H7 (cell line): ENCODE results near the gene RASA2. TPM values are rescaled to one million over a fixed set of nuclear protein-coding genes. Genes with fewer than 3 reads are reported as not detected.
A peak's percentile ranks its signal among the peaks of the same experiment; 100 is the strongest.

Source experiments
- DNase-seq: peaks from one replicate; pipeline ENCODE4 v3.0.0; 2012
- H3K27me3 ChIP-seq: 2 replicates; pipeline ENCODE4 v1.6.0; 2011; ENCODE audit warnings: mild to moderate bottlenecking, low read length; ENCODE audit not compliant: control insufficient read depth, insufficient read depth
- H3K36me3 ChIP-seq: replicated peaks from 2 replicates; pipeline ENCODE4 v1.5.1; 2011; ENCODE audit warnings: low read length; ENCODE audit not compliant: control insufficient read depth, insufficient read depth
- H3K4me3 ChIP-seq: 2 replicates; pipeline ENCODE4 v1.5.1; 2011; ENCODE audit warnings: low read depth, mild to moderate bottlenecking, control low read depth, low read length, moderate library complexity; ENCODE audit not compliant: insufficient read depth
- total RNA-seq: library from RNA; depleted of rRNA; stranded (reverse); fragments of >200 nt; shearing (Covaris generic); gene quantifications from 2 replicates; pipeline ENCODE4 v1.2.3, GENCODE V29; 2014; rRNA removed

The RASA2 gene, protein sequence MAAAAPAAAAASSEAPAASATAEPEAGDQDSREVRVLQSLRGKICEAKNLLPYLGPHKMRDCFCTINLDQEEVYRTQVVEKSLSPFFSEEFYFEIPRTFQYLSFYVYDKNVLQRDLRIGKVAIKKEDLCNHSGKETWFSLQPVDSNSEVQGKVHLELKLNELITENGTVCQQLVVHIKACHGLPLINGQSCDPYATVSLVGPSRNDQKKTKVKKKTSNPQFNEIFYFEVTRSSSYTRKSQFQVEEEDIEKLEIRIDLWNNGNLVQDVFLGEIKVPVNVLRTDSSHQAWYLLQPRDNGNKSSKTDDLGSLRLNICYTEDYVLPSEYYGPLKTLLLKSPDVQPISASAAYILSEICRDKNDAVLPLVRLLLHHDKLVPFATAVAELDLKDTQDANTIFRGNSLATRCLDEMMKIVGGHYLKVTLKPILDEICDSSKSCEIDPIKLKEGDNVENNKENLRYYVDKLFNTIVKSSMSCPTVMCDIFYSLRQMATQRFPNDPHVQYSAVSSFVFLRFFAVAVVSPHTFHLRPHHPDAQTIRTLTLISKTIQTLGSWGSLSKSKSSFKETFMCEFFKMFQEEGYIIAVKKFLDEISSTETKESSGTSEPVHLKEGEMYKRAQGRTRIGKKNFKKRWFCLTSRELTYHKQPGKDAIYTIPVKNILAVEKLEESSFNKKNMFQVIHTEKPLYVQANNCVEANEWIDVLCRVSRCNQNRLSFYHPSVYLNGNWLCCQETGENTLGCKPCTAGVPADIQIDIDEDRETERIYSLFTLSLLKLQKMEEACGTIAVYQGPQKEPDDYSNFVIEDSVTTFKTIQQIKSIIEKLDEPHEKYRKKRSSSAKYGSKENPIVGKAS
- 11.6 and 17.9 TPM in 2 replicates for total RNA-seq

DNA sequence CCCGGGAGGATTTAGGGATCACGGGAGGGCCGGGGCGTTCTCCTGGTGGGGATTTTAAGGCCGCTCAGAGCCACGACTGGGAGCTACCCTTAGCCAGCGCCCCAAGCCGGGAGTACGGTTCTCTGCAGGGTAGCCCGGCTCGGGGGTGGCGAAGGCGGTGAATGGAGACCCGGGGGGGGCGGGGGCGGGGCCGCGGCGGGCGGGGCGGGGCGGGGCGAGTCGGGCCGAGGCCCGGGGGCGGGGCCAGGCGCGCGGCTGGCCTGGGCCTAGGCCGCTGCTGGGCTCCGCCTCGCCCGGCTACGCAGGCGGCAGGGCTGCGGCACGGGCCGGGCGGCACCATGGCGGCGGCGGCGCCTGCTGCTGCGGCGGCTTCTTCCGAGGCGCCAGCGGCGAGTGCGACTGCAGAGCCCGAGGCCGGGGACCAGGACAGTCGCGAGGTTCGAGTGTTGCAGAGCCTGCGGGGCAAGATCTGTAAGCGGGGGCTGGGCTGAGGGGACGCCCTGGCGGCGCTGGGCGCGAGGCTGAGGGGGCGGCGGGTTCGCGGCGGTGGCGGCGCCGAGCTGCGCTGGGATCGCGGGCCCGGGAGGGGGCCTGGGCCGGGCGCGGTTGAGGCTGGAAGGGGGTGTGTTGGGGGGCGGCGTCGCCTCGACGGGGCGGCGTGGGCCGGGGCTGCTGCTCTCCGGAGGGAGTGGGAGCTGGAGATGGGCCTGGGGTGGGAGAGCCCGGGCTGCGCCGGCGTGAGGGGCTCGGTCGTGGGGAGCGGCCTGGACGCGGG, at the start of gene RASA2:
Gene RASA2 (plus strand): TSS at position 282 of the 775 bp plus-strand sequence. CDS start 57 bp downstream, at position 339.
- no peaks in the 10 kb centered on the region for H3K36me3 ChIP-seq

DNA sequence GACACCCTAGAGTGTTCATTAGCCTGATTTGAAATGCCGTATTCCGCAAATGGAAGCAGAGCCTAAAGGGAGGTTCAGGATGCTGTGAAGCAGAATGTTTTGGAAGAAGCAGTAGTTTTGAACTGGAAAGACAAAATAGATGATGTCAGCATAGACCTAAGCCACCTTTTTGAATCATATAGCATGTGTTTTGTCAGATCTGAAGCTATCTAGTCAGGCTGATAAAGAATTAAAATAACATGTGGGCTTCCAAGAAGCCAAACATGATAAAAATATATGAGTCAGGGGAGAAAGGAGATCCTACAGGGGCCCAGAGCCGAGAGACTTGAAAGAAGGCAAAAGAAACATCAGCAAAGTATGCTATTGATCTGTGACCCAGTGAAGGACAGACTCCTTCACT, 47.2 kb upstream of the RASA2 start:
- Histone ChIP-seq H3K4me3 (no peak overlapping the region), H3K36me3 (peaks cover 3% of the 10 kb centered on the region), H3K27me3 (no peaks in the 10 kb centered on the region)
- no peak for DNase-seq

More for the DNA sequence above, at the start of gene RASA2:
- peak; percentile 96 for DNase-seq
- Histone ChIP-seq H3K27me3 (no peaks in the 10 kb centered on the region), H3K4me3 (peak within 1 kb of the TSS; percentile 81)

DNA sequence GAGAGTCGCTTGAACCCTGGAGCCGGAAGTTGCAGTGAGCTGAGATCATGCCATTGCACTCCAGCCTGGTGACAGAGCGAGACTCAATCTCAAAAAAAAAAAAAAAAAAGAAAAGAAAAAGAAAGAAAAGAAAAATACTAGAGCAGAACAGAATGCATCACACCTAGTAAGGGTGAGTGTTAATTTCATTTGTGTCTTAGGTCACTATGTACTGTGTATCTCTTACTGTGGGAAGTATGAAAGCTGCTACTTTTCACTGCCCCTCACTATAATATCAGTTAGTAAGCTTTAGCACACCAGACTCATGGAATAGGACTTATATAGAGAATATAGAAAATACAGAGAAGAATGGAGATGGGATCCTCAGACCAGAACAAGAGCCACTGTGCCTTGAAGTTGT, 45.9 kb upstream of the RASA2 start:
- Histone ChIP-seq H3K27me3 (no peaks in the 10 kb centered on the region), H3K4me3 (no peak overlapping the region), H3K36me3 (peaks cover 3% of the 10 kb centered on the region)
- DNase-seq = no peak

DNA sequence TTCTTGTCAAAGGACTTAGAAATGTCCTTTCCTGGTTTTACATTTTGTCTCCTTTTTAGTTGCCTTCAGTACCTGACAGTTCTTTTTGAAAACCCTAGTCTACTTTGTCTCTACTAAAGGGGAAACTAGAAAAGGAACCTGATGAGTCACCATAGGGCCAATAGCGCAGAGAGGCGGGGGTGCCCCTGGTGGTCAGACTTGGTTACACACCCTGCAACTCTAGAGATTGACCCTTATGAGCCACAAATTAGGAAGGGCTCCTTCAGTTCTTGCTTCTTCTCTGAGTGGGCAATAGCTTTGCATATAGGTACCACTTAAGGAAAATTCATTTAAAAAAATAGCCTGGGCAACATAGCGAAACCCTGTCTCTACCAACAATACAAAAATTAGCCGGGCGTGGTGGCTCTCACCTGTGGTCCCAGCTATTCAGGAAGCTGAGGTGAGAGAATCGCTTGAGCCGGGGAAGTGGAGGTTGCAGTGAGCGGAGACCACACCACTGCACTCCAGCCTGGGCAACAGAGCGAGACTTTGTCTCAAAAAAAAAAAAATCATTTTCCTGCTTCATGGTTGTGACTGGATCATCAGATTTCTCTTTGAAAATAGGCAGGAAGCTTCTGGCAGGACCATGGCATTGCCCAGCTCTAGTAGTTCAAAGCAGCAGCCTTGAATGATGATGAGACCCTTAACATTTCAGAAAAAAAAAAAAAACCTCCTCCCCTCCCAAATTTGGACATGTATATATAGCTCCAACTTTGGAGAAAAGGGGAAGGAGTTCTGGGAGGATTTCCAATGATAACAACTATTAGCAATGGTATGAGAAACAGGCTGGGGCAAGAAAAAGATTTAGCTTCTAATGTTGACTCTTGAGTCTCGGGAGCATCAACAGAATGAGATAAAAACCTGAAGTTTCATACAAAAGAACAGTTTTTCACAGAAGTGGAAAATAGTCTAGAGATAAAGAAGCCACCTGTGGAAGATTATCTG, 45.2 kb upstream of the RASA2 start:
- DNase-seq = peak; percentile 65
- Histone ChIP-seq H3K36me3 (peaks cover 3% of the 10 kb centered on the region), H3K4me3 (no peak overlapping the region), H3K27me3 (no peaks in the 10 kb centered on the region)

DNA sequence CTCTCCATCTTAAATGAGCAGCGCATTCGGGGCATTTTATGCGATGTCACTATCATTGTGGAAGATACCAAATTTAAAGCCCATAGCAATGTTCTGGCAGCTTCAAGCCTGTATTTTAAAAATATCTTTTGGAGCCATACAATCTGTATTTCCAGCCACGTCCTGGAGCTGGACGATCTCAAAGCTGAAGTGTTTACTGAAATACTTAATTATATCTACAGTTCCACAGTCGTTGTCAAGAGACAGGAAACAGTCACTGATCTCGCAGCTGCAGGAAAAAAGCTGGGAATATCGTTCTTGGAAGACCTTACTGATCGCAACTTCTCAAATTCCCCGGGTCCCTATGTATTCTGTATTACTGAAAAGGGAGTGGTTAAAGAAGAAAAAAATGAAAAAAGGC, 44.4 kb upstream of the RASA2 start:
- Histone ChIP-seq H3K27me3 (no peaks in the 10 kb centered on the region), H3K36me3 (peaks cover 3% of the 10 kb centered on the region), H3K4me3 (no peak overlapping the region)
- no peak for DNase-seq

DNA sequence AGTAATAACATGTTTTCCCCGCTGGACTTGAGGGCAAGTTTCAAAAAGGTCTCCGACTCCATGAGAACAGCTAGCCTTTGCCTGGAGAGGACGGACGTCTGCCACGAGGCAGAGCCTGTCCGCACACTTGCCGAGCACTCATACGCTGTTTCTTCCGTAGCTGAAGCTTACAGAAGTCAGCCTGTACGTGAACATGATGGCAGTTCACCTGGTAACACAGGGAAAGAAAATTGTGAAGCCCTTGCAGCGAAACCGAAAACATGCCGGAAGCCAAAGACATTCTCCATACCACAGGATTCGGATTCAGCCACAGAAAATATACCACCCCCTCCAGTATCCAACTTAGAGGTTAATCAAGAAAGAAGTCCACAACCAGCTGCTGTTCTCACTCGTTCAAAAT, 43.9 kb upstream of the RASA2 start:
- no peak for DNase-seq
- Histone ChIP-seq H3K27me3 (no peaks in the 10 kb centered on the region), H3K4me3 (no peak overlapping the region), H3K36me3 (peaks cover 3% of the 10 kb centered on the region)

DNA sequence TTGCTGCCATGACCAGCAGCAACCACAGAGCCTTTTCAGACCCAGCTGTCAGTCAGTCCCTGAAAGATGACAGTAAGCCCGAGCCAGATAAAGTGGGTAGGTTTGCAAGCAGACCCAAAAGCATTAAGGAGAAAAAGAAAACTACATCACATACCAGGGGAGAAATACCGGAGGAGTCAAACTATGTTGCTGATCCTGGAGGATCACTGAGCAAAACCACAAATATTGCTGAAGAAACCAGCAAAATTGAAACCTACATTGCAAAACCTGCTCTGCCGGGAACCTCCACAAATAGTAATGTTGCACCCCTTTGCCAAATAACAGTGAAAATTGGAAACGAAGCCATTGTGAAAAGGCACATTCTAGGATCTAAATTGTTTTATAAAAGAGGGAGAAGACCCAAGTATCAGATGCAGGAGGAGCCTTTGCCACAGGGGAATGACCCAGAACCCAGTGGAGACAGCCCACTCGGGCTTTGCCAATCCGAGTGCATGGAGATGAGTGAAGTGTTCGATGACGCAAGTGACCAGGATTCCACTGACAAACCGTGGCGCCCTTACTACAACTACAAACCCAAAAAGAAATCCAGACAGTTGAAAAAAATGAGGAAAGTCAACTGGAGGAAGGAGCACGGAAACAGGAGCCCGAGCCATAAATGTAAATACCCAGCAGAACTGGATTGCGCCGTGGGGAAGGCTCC, 42.1 kb upstream of the RASA2 start:
- Histone ChIP-seq H3K27me3 (no peaks in the 10 kb centered on the region), H3K36me3 (peaks cover 3% of the 10 kb centered on the region), H3K4me3 (no peak overlapping the region)
- no peak for DNase-seq

DNA sequence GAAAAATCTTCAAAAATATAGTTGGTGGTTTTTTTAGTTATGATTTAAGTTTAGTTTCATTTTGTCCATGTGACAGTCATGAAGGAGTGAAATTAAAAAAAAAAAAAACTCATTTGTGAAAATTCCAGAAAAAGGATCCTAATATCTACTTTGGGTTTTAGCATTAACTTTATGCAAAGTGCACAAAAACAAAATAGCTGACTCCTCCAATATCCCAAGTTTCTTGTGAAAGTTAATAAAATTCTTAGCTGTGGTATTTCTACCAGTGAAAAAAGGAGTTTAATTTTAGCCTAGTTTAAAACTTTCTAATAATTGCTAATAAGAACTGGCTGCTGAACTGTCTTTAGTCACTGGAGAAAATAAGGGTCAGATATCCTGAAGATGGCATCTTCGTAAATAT, 40.8 kb upstream of the RASA2 start:
- no peaks in the 10 kb centered on the region for H3K27me3 ChIP-seq
- peaks cover 3% of the 10 kb centered on the region for H3K36me3 ChIP-seq
- H3K4me3 ChIP-seq = no peak overlapping the region
- DNase-seq = no peak

DNA sequence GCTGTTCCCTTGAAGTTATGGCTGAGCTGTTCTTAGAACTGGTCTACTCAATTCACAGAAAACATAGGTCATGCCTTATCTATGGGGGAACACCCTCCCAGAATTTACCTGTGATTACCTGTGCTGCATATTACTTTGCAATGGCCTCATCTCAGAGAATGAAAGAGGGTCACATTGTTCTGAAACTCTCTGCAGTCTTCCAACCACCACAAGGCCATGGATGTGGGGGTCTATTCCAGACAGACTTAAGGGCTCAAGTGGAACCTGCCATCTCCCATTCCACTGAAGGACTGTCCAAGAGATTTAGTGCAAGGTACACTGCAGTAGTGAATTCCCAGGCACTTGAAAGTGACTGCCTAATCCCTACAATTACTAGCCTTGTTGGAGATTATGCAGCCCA, 40.1 kb upstream of the RASA2 start:
- Histone ChIP-seq H3K27me3 (no peaks in the 10 kb centered on the region), H3K36me3 (peaks cover 3% of the 10 kb centered on the region), H3K4me3 (no peak overlapping the region)
- DNase-seq = no peak

DNA sequence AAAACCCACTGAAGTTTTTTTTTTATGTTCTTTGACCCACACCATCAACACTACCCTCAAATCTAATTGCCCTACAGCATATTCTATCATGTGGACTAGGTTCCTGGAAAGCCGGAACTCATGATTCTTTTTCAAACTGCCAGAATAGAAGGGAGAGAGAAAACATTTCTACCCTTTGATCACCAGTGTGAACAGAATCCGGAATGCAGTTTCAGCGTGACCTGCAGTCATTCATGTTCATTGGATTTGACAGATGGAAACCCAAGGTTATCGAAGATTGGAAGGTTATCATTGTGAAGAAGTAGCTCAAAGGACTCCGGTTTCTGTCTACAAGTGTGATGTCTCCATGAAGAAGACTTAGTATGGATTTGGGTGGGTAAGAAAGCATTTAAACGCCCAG, 39.4 kb upstream of the RASA2 start:
- Histone ChIP-seq H3K4me3 (no peak overlapping the region), H3K27me3 (no peaks in the 10 kb centered on the region), H3K36me3 (peaks cover 3% of the 10 kb centered on the region)
- no peak for DNase-seq

DNA sequence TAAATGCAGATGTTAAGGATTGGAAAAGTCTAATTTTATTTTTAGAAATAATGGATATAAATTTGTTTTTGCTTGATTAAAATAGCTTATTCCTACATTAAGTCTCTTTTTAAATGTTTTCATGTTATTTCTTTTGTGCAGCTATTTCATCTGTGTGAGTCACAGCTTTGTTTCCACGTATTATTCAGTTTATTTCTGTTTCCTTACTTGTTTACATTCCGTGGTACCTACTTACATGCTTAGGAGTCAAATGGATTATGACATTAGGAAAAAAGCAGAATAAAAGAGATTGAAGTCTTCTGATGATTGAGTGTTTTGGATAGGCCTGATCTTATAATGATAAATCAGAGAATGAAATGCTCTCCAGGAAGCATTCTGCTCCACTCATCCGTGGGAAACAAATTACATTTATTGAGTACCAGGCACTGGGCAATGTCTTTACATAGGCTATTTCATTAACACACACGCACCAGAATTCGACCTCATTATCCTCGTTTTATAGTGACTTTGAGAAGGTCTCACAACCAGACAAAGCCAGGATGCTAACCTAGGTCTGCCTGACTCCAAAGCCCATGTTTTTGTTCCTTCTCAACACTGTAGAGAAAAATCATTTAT, 38.1 kb upstream of the RASA2 start:
- no peak for DNase-seq
- Histone ChIP-seq H3K27me3 (no peaks in the 10 kb centered on the region), H3K36me3 (no peaks in the 10 kb centered on the region; the same call in 1 of the 2 replicates), H3K4me3 (no peak overlapping the region)

DNA sequence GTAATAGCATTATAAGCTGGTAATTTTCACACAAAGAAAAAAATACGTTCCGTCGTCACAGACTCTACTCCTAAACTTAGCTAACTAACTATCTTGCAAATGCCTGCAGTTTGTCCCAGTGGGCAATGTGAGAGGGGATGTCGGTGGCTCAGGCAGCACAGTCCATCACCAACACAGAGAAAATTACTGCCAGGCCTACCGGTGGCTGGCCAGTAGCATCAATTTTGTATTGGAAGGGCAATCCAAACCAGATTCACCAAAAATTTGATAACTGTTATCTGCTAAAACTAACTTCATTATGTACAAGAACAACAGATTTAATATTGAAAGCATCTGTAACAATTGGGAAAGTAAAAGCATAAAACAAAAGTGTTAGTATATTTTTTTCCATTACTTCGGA, 37.4 kb upstream of the RASA2 start:
- DNase-seq = no peak
- no peaks in the 10 kb centered on the region for H3K27me3 ChIP-seq
- no peaks in the 10 kb centered on the region; the same call in 1 of the 2 replicates for H3K36me3 ChIP-seq
- no peak overlapping the region for H3K4me3 ChIP-seq
